Erythroblast (primary cell): ENCODE results near the gene CACNA1C.

Experiments used
- DNase-seq, 2 experiments: peaks; one replicate each; lab custom pipeline; 2025; lab: John Stamatoyannopoulos, UW
- GATA1 ChIP-seq: IDR thresholded peaks from 2 replicates; pipeline ENCODE4 v1.6.1; 2011; ENCODE audit warnings: low read depth, mild to moderate bottlenecking, control low read depth, low read length, moderate library complexity
- POLR2A ChIP-seq: IDR thresholded peaks from 2 replicates; pipeline ENCODE4 v1.6.1; 2011; ENCODE audit warnings: mild to moderate bottlenecking, low read length

Gene CACNA1C

GRCh38 chr12:2629051-2629450 lies 576.3 kb downstream of the CACNA1C start:
- TF ChIP-seq GATA1 (no peak), POLR2A (no peak)

GRCh38 chr12:2631653-2632350 lies 579.0 kb downstream of the CACNA1C start:
- DNase-seq: no peak
- TF ChIP-seq GATA1 (no peak), POLR2A (no peak)

More at GRCh38 chr12:2629051-2629450, 576.3 kb downstream of the CACNA1C start:
- no peak for DNase-seq

- DNase-seq: no peak
- no peak for TF ChIP-seq GATA1
- TF ChIP-seq POLR2A: no peak
Measured at GRCh38 chr12:2633176-2633824, 580.5 kb downstream of the CACNA1C start.

GRCh38 chr12:2633825-2634200 lies 581.0 kb downstream of the CACNA1C start:
- no peak for DNase-seq
- TF ChIP-seq GATA1: no peak
- no peak for TF ChIP-seq POLR2A

GRCh38 chr12:2634471-2634870 lies 581.7 kb downstream of the CACNA1C start:
- no peak for TF ChIP-seq POLR2A
- TF ChIP-seq GATA1: no peak
- no peak for DNase-seq

- no peak for DNase-seq
- no peak for TF ChIP-seq POLR2A
- no peak for TF ChIP-seq GATA1
Measured at GRCh38 chr12:2636741-2637340, 584.1 kb downstream of the CACNA1C start.

GRCh38 chr12:2637371-2637770 lies 584.6 kb downstream of the CACNA1C start:
- no peak for TF ChIP-seq POLR2A
- no peak for TF ChIP-seq GATA1

GRCh38 chr12:2638273-2639019 lies 585.7 kb downstream of the CACNA1C start:
- TF ChIP-seq POLR2A: no peak
- TF ChIP-seq GATA1: no peak
- no peak for DNase-seq

More at GRCh38 chr12:2637371-2637770, 584.6 kb downstream of the CACNA1C start:
- DNase-seq: no peak

GRCh38 chr12:2639020-2639298 lies 586.2 kb downstream of the CACNA1C start:
- TF ChIP-seq GATA1 (no peak), POLR2A (no peak)
- no peak for DNase-seq

GRCh38 chr12:2640281-2640680 lies 587.5 kb downstream of the CACNA1C start:
- DNase-seq: no peak
- TF ChIP-seq POLR2A (no peak), GATA1 (no peak)

GRCh38 chr12:2640709-2641108 lies 587.9 kb downstream of the CACNA1C start:
- TF ChIP-seq POLR2A (no peak), GATA1 (no peak)
- DNase-seq: peak in 1 of 2 experiments; percentile 4

- peak; percentile 15 to 35 for DNase-seq
- TF ChIP-seq POLR2A: no peak
- TF ChIP-seq GATA1: no peak
Measured at GRCh38 chr12:2641207-2641606, 588.4 kb downstream of the CACNA1C start.

- no peak for TF ChIP-seq GATA1
- no peak for TF ChIP-seq POLR2A
- DNase-seq: no peak
Measured at GRCh38 chr12:2641761-2642160, 589.0 kb downstream of the CACNA1C start.
